Gastroesophageal sphincter (tissue), 3 donors: ENCODE results near the gene HCAR1.

ENCODE experiments used
- CTCF ChIP-seq, 4 experiments: fragments of 200-600 bp in 2 of 4; fragments of 450-650 bp in 2 of 4; sonication (generic) in 1 of 4; IDR thresholded peaks; one replicate each; pipeline ENCODE4 v1.5.1; 2017 to 2019; ENCODE audit warnings: antibody characterized with exemption in 4 of 4, mild to moderate bottlenecking in 2 of 4, moderate library complexity in 2 of 4
- POLR2A ChIP-seq, 2 donors: fragments of 450-650 bp; IDR thresholded peaks; one replicate each; pipeline ENCODE4 v1.6.1; 2017; ENCODE audit warnings: antibody characterized with exemption in 2 of 2, mild to moderate bottlenecking in 2 of 2, moderate library complexity in 1 of 2
- POLR2AphosphoS5 ChIP-seq: sonication (generic); formaldehyde crosslinking; IDR thresholded peaks from one replicate; pipeline ENCODE4 v1.6.1; 2017; ENCODE audit warnings: antibody characterized with exemption

GRCh38 chr12:122749569-122750332 is 19.1 kb upstream of the HCAR1 start:
- TF ChIP-seq CTCF (IDR thresholded peaks at IDR 0.05) (no peak), POLR2AphosphoS5 (no peak), POLR2A (IDR thresholded peaks at IDR 0.05) (no peak)
